GM12801 (cell line): ENCODE results near the gene DLK1.

Experiments used
- CTCF ChIP-seq: IDR thresholded peaks from one replicate; pipeline ENCODE4 v1.5.1; 2011; ENCODE audit warnings: control low read depth; ENCODE audit not compliant: insufficient read length; ENCODE audit errors: extremely low read depth

DLK1 gene

GRCh38 chr14:100715803-100716202 is 10.9 kb upstream of the DLK1 start:
- no peak for TF ChIP-seq CTCF

GRCh38 chr14:100717386-100717785 is 9.3 kb upstream of the DLK1 start:
- TF ChIP-seq CTCF: no peak

- TF ChIP-seq CTCF: no peak
These were observed 6.6 kb upstream of the DLK1 start for GRCh38 chr14:100719976-100720520.

- no peak for TF ChIP-seq CTCF
These were observed 5.1 kb upstream of the DLK1 start for GRCh38 chr14:100721568-100721967.

GRCh38 chr14:100722367-100722766 is 4.3 kb upstream of the DLK1 start:
- no peak for TF ChIP-seq CTCF

GRCh38 chr14:100723135-100723829 is 3.4 kb upstream of the DLK1 start:
- no peak for TF ChIP-seq CTCF

GRCh38 chr14:100723830-100724437 is 2.8 kb upstream of the DLK1 start:
- no peak for TF ChIP-seq CTCF
